Mammary epithelial cell (primary cell): Measurements from ENCODE around the gene NXPH1.

Experiments used
- CTCF ChIP-seq, 2 donors: IDR thresholded peaks in 1 of 2; conservative IDR thresholded peaks in 1 of 2; 2 replicates each; pipeline ENCODE4 v1.5.1; 2011 to 2012; ENCODE audit warnings: inconsistent platforms in 2 of 2, low read length in 2 of 2, mild to moderate bottlenecking in 2 of 2, control low read depth in 1 of 2, low read depth in 1 of 2; ENCODE audit not compliant: insufficient read depth in 1 of 2; ENCODE audit errors: extremely low read depth in 1 of 2
- EZH2 ChIP-seq: IDR thresholded peaks from 2 replicates; pipeline ENCODE4 v1.6.1; 2012; ENCODE audit warnings: low read length, inconsistent platforms, borderline replicate concordance

GRCh38 chr7:8425223-8425622 lies 8.2 kb upstream of the NXPH1 start:
- no peak for TF ChIP-seq CTCF (conservative IDR thresholded peaks at IDR 0.05 in 1 of 2, IDR thresholded peaks at IDR 0.05 in 1 of 2; ENCODE audit: extremely low read depth in 1 of 2, insufficient read depth in 1 of 2, low read depth in 1 of 2, low read length in 2 of 2)
- no peak for TF ChIP-seq EZH2
